Activated naive CD8-positive, alpha-beta T cell treated with anti-CD3 and anti-CD28 coated beads, Interleukin-2, amount 50 U/mL, for 24 hours (primary cell): ENCODE results near the gene MEIS2.

Experiments used
- ATAC-seq: fragments of 150-1000 bp; cut with Tn5 transposase; one replicate; pipeline ENCODE4 v1.10.0; 2021
- DNase-seq: peaks from one replicate; pipeline ENCODE4 v3.0.0; 2021
- H3K27ac Mint-ChIP-seq: one replicate; pipeline ENCODE4 v1.8.0; 2021; ENCODE audit warnings: mild to moderate bottlenecking, mixed read lengths
- H3K27me3 Mint-ChIP-seq: one replicate; pipeline ENCODE4 v1.8.0; 2021; ENCODE audit warnings: mixed read lengths
- H3K36me3 Mint-ChIP-seq: one replicate; pipeline ENCODE4 v1.8.0; 2021; ENCODE audit warnings: low read depth, mixed read lengths
- H3K4me1 Mint-ChIP-seq: one replicate; pipeline ENCODE4 v1.8.0; 2021; ENCODE audit warnings: mixed read lengths
- H3K4me3 Mint-ChIP-seq: one replicate; pipeline ENCODE4 v1.8.0; 2021; ENCODE audit warnings: mild to moderate bottlenecking, moderate library complexity, mixed read lengths
- H3K9me3 Mint-ChIP-seq: one replicate; pipeline ENCODE4 v1.8.0; 2021; ENCODE audit warnings: mixed read lengths

MEIS2 gene

GRCh38 chr15:37100109-37100965, at the start of gene MEIS2:
Gene MEIS2, minus strand, starts transcription at chr15:37100549. Its CDS starts 1,083 bp downstream, at chr15:37099466.
- Mint-ChIP-seq H3K4me3 (peak within 1 kb of the TSS; percentile 89), H3K4me1 (peaks cover 43% of the 10 kb centered on the region), H3K36me3 (peaks cover 5% of the 10 kb centered on the region), H3K27ac (peak within 1 kb of the TSS; percentile 54), H3K27me3 (peaks cover 91% of the 10 kb centered on the region), H3K9me3 (peaks cover 7% of the 10 kb centered on the region)
- ATAC-seq, result peak; percentile 39
- DNase-seq, result peak; percentile 41

GRCh38 chr15:37149146-37149545, 48.8 kb upstream of the MEIS2 start:
- no peaks in the 10 kb centered on the region for H3K36me3 Mint-ChIP-seq
- H3K27ac Mint-ChIP-seq, result no peak overlapping the region
- no peaks in the 10 kb centered on the region for H3K4me1 Mint-ChIP-seq
- no peak overlapping the region for H3K4me3 Mint-ChIP-seq
- no peaks in the 10 kb centered on the region for H3K9me3 Mint-ChIP-seq
- no peaks in the 10 kb centered on the region for H3K27me3 Mint-ChIP-seq
- DNase-seq, result no peak
- no peak for ATAC-seq

GRCh38 chr15:37148714-37149113, 48.4 kb upstream of the MEIS2 start:
- DNase-seq (no peak), ATAC-seq (no peak)
- H3K9me3 Mint-ChIP-seq, result no peaks in the 10 kb centered on the region
- no peak overlapping the region for H3K4me3 Mint-ChIP-seq
- H3K36me3 Mint-ChIP-seq, result no peaks in the 10 kb centered on the region
- no peaks in the 10 kb centered on the region for H3K27me3 Mint-ChIP-seq
- no peaks in the 10 kb centered on the region for H3K4me1 Mint-ChIP-seq
- no peak overlapping the region for H3K27ac Mint-ChIP-seq

GRCh38 chr15:37143351-37143750, 43.0 kb upstream of the MEIS2 start:
- Mint-ChIP-seq H3K4me3 (no peak overlapping the region), H3K27ac (no peak overlapping the region), H3K4me1 (no peaks in the 10 kb centered on the region), H3K9me3 (no peaks in the 10 kb centered on the region), H3K36me3 (no peaks in the 10 kb centered on the region), H3K27me3 (peaks cover 3% of the 10 kb centered on the region)
- no peak for ATAC-seq
- DNase-seq, result no peak

GRCh38 chr15:37142371-37142770, 42.0 kb upstream of the MEIS2 start:
- H3K36me3 Mint-ChIP-seq, result no peaks in the 10 kb centered on the region
- no peak for ATAC-seq
- H3K9me3 Mint-ChIP-seq, result no peaks in the 10 kb centered on the region
- peaks cover 5% of the 10 kb centered on the region for H3K27me3 Mint-ChIP-seq
- no peak overlapping the region for H3K4me3 Mint-ChIP-seq
- no peaks in the 10 kb centered on the region for H3K4me1 Mint-ChIP-seq
- DNase-seq, result no peak
- no peak overlapping the region for H3K27ac Mint-ChIP-seq

GRCh38 chr15:37140531-37141058, 40.2 kb upstream of the MEIS2 start:
- H3K4me3 Mint-ChIP-seq, result no peak overlapping the region
- no peaks in the 10 kb centered on the region for H3K9me3 Mint-ChIP-seq
- ATAC-seq (no peak), DNase-seq (no peak)
- no peaks in the 10 kb centered on the region for H3K4me1 Mint-ChIP-seq
- peaks cover 7% of the 10 kb centered on the region for H3K27me3 Mint-ChIP-seq
- no peaks in the 10 kb centered on the region for H3K36me3 Mint-ChIP-seq
- H3K27ac Mint-ChIP-seq, result no peak overlapping the region

GRCh38 chr15:37138591-37139215, 38.4 kb upstream of the MEIS2 start:
- H3K27me3 Mint-ChIP-seq, result peaks cover 7% of the 10 kb centered on the region
- H3K9me3 Mint-ChIP-seq, result no peaks in the 10 kb centered on the region
- DNase-seq (no peak), ATAC-seq (no peak)
- H3K4me1 Mint-ChIP-seq, result no peaks in the 10 kb centered on the region
- H3K36me3 Mint-ChIP-seq, result no peaks in the 10 kb centered on the region
- H3K27ac Mint-ChIP-seq, result no peak overlapping the region
- no peak overlapping the region for H3K4me3 Mint-ChIP-seq

GRCh38 chr15:37137221-37137620, 36.9 kb upstream of the MEIS2 start:
- Mint-ChIP-seq H3K4me3 (no peak overlapping the region), H3K36me3 (no peaks in the 10 kb centered on the region), H3K27ac (no peak overlapping the region), H3K4me1 (no peaks in the 10 kb centered on the region), H3K9me3 (no peaks in the 10 kb centered on the region), H3K27me3 (peaks cover 10% of the 10 kb centered on the region)
- ATAC-seq (no peak), DNase-seq (no peak)

GRCh38 chr15:37136666-37137065, 36.3 kb upstream of the MEIS2 start:
- Mint-ChIP-seq H3K4me1 (no peaks in the 10 kb centered on the region), H3K27ac (no peak overlapping the region), H3K4me3 (no peak overlapping the region), H3K27me3 (peaks cover 12% of the 10 kb centered on the region), H3K9me3 (no peaks in the 10 kb centered on the region), H3K36me3 (no peaks in the 10 kb centered on the region)
- DNase-seq (no peak), ATAC-seq (no peak)

- ATAC-seq (peak; percentile 33), DNase-seq (no peak)
- Mint-ChIP-seq H3K4me1 (no peaks in the 10 kb centered on the region), H3K27ac (no peak overlapping the region), H3K27me3 (peaks cover 9% of the 10 kb centered on the region), H3K36me3 (no peaks in the 10 kb centered on the region), H3K9me3 (no peaks in the 10 kb centered on the region), H3K4me3 (no peak overlapping the region)
Observed at GRCh38 chr15:37135225-37135624, 34.9 kb upstream of the MEIS2 start.

- H3K4me1 Mint-ChIP-seq, result no peaks in the 10 kb centered on the region
- DNase-seq (no peak), ATAC-seq (no peak)
- no peaks in the 10 kb centered on the region for H3K9me3 Mint-ChIP-seq
- peaks cover 9% of the 10 kb centered on the region for H3K27me3 Mint-ChIP-seq
- H3K36me3 Mint-ChIP-seq, result no peaks in the 10 kb centered on the region
- H3K4me3 Mint-ChIP-seq, result no peak overlapping the region
- no peak overlapping the region for H3K27ac Mint-ChIP-seq
Observed at GRCh38 chr15:37134699-37135131, 34.4 kb upstream of the MEIS2 start.

- DNase-seq (no peak), ATAC-seq (no peak)
- H3K4me3 Mint-ChIP-seq, result no peak overlapping the region
- H3K36me3 Mint-ChIP-seq, result no peaks in the 10 kb centered on the region
- H3K27ac Mint-ChIP-seq, result no peak overlapping the region
- peaks cover 14% of the 10 kb centered on the region for H3K27me3 Mint-ChIP-seq
- no peaks in the 10 kb centered on the region for H3K4me1 Mint-ChIP-seq
- H3K9me3 Mint-ChIP-seq, result no peaks in the 10 kb centered on the region
Observed at GRCh38 chr15:37134244-37134643, 33.9 kb upstream of the MEIS2 start.

GRCh38 chr15:37133602-37134001, 33.3 kb upstream of the MEIS2 start:
- H3K27ac Mint-ChIP-seq, result no peak overlapping the region
- H3K36me3 Mint-ChIP-seq, result no peaks in the 10 kb centered on the region
- H3K27me3 Mint-ChIP-seq, result peaks cover 15% of the 10 kb centered on the region
- H3K4me1 Mint-ChIP-seq, result no peaks in the 10 kb centered on the region
- no peak overlapping the region for H3K4me3 Mint-ChIP-seq
- ATAC-seq, result no peak
- no peak for DNase-seq
- H3K9me3 Mint-ChIP-seq, result no peaks in the 10 kb centered on the region

GRCh38 chr15:37132826-37133417, 32.6 kb upstream of the MEIS2 start:
- ATAC-seq, result no peak
- no peaks in the 10 kb centered on the region for H3K36me3 Mint-ChIP-seq
- H3K27me3 Mint-ChIP-seq, result peaks cover 19% of the 10 kb centered on the region
- no peak overlapping the region for H3K4me3 Mint-ChIP-seq
- no peak overlapping the region for H3K27ac Mint-ChIP-seq
- no peaks in the 10 kb centered on the region for H3K4me1 Mint-ChIP-seq
- no peak for DNase-seq
- H3K9me3 Mint-ChIP-seq, result no peaks in the 10 kb centered on the region

GRCh38 chr15:37131621-37132020, 31.3 kb upstream of the MEIS2 start:
- DNase-seq (no peak), ATAC-seq (no peak)
- no peak overlapping the region for H3K27ac Mint-ChIP-seq
- H3K9me3 Mint-ChIP-seq, result no peaks in the 10 kb centered on the region
- H3K4me1 Mint-ChIP-seq, result no peaks in the 10 kb centered on the region
- peaks cover 20% of the 10 kb centered on the region for H3K27me3 Mint-ChIP-seq
- H3K36me3 Mint-ChIP-seq, result no peaks in the 10 kb centered on the region
- H3K4me3 Mint-ChIP-seq, result no peak overlapping the region
